HepG2 (cell line): ENCODE measurements around the gene RBM43.

Experiments used
- CTCF ChIP-seq: sonication (generic); formaldehyde crosslinking; IDR thresholded peaks from 2 replicates; pipeline ENCODE4 v1.5.0; 2020; ENCODE audit warnings: mild to moderate bottlenecking, missing genetic modification reagents, moderate library complexity
- GRHL1 ChIP-seq: sonication (generic); formaldehyde crosslinking; conservative IDR thresholded peaks from 2 replicates; pipeline ENCODE4 v1.8.0; 2022; ENCODE audit warnings: missing genetic modification reagents
- NR2C2 ChIP-seq: sonication (generic); formaldehyde crosslinking; IDR thresholded peaks from 2 replicates; pipeline ENCODE4 v1.4.0; 2020; ENCODE audit warnings: missing genetic modification reagents, mild to moderate bottlenecking, moderate library complexity, borderline replicate concordance
- TCF7 ChIP-seq: sonication (generic); IDR thresholded peaks from 2 replicates; pipeline ENCODE4 v1.6.1; 2016; ENCODE audit warnings: antibody characterized with exemption, low read depth
- YEATS4 ChIP-seq: sonication (generic); formaldehyde crosslinking; IDR thresholded peaks from 2 replicates; pipeline ENCODE4 v1.4.0; 2020; ENCODE audit warnings: missing genetic modification reagents, borderline replicate concordance
- ZNF136 ChIP-seq: sonication (generic); formaldehyde crosslinking; IDR thresholded peaks from 2 replicates; pipeline ENCODE4 v1.8.1; 2022; ENCODE audit warnings: low read depth, mild to moderate bottlenecking, moderate library complexity, missing genetic modification reagents
- ZNF18 ChIP-seq: sonication (generic); formaldehyde crosslinking; IDR thresholded peaks from 2 replicates; pipeline ENCODE4 v1.8.0; 2022; ENCODE audit warnings: mild to moderate bottlenecking, missing genetic modification reagents; ENCODE audit not compliant: insufficient replicate concordance
- ZNF292 ChIP-seq: sonication (generic); formaldehyde crosslinking; IDR thresholded peaks from 2 replicates; pipeline ENCODE4 v1.8.1; 2022; ENCODE audit warnings: mild to moderate bottlenecking, low read depth, missing genetic modification reagents, borderline replicate concordance
- ZNF530 ChIP-seq: sonication (generic); formaldehyde crosslinking; IDR thresholded peaks from 2 replicates; pipeline ENCODE4 v1.5.0; 2020; ENCODE audit warnings: low read depth, mild to moderate bottlenecking, missing genetic modification reagents

GRCh38 chr2:151269798-151270568 is 8.3 kb upstream of the RBM43 start:
- TF ChIP-seq ZNF292 (CRISPR knock-in tag): no peak
- no peak for TF ChIP-seq CTCF (CRISPR knock-in tag)
- TF ChIP-seq NR2C2 (CRISPR knock-in tag): no peak
- TF ChIP-seq ZNF530 (CRISPR knock-in tag): no peak
- no peak for TF ChIP-seq ZNF136 (CRISPR knock-in tag)
- no peak for TF ChIP-seq TCF7
- no peak for TF ChIP-seq ZNF18
- no peak for TF ChIP-seq GRHL1 (CRISPR knock-in tag)
- TF ChIP-seq YEATS4 (CRISPR knock-in tag): no peak
